Measurements from ENCODE around the gene C1QTNF9B.
"Not testable (repeated sequence)": the region's sequence is repeated elsewhere in the genome, so short reads cannot be mapped to it uniquely, and the experiment has no call there.

The C1QTNF9B gene

DNA sequence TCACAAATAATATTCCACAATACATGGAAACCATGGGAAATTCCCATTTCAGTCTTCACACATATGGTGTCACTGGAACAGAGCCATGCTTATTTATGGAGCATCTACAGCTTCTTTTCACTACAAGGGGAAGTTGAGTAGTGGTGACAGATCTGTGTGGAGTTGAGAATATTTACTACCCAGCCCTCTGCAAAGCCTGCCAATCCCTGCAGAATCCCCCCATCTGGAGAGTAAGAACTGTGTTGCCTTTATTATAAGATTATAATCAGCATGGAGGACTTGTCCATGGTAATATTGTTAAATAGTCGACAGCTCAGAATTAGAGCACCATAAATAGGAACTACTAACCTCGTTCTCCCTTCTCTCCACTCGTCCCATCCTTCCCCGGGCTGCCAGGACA, 3.5 kb downstream of the C1QTNF9B start:
- DNase-seq (ENCODE audit: low spot score), result not testable (repeated sequence)

DNA sequence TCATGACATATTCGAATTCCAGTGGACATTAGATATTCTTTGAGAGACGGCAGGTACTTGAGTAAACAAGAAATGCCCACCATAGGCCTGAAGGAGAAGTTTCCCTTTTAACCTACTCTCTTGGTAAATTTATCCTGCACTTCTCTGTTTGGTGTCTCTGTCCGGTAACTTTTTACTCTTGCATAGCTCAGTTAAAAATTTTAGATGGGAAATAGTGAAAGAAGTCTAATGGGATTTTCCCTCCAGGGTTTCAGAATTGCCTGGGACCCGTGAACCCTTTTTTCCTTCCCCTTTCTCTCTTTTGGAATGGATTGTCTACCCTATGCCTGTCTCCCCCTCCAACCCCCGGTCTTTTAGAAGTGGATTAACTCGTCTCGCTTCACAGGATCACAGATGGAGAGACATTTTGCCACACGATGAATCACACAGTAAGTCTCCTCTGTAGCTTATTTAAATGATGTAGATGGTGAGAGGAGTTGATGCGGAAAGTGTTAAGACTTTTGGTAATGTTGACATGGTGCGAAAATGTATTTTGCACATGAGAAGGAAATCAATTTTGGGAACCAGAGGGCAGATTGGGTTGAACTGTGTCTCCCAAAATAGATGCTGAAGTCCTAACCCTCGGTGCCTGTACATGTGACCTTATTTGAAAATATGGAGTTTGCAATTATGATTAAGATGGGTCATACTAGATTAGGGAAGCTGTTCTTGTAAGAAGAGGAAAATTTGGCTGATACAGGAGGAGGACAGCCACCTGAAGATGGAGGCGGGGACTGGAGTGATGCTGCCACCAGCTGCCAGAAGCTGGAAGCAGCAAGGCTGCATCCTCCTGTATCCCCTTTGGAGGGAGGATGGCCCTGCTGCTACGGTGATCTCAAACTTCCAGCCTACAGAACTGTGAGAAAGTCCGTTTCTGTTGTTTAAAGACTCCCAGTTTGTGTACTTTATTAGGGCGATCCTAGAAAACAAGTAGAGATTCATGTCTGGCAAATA, 7.4 kb downstream of the C1QTNF9B start:
- no peak for DNase-seq (ENCODE audit: low spot score)

DNA sequence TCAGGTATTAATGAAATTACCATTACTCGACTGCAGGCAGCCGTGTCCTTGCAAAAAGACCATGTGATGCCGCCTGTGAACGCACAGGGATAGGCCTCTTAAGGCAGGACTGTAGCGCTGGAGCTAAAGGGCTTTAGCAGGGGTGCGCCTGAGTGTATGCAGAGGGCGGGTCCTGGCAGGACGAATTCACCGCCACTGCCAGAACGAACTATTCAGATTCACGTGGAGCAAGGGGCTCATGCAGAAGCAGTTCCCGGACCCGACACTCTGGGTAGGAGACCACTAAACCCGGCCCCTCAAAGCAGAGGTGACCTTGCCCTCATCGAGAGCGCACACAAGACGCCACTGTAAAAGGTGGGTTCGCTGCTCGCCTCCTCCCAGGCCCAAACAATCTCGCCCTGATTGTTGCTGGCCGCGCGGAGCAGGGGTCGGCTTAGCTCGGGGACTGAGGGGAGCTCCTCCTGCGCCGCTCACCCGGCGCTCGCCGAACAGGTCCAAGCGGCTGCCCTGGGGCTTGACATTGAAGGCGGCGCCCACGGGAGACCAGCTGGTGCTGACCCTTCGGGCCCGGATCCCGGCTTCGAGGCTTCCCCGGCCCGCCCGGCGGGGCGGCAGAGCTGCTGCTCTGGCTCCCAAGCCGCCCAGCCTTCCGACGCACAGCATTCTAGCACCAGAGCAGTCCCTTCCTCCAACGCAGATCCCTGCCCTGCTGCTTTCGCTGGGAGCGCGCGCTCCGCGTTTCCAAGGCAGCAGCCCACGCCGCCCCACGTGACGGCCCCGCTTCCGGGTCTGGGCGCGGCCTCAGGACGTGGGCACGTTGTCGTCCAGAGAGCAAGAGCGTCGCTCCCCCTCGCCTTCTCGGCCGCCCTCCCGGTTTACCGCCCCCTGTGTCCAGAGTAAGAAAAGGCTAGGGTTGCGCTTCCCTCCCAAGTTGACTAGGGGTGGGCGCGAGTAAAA, 8.4 kb downstream of the C1QTNF9B start, which contains the start of gene MIPEP:
Gene MIPEP (minus strand): TSS at position 743 of the 957 bp plus-strand sequence. CDS start 80 bp downstream, at position 663.
- peak; percentile 94 for DNase-seq (ENCODE audit: low spot score)

DNA sequence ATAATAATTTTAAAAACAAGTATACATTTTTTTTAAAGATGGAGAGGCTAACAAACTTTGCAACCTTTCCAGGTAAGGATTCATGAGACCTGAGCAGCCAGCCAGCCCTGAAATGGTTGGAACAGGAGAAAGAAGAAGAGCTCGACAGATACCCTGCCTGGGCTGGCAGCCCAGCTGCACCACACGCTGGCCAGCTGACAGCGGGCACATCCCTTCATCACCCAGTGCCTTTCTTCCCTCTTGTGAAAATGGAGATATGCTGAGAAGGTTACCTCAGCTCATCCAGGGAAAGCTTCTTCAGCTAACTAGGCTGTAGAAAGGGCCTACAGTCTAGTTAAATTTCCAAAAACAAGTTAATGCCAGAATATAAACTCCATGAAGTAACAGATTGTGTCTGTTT, 12.9 kb downstream of the C1QTNF9B start:
- not testable (repeated sequence) for DNase-seq (ENCODE audit: low spot score)

DNA sequence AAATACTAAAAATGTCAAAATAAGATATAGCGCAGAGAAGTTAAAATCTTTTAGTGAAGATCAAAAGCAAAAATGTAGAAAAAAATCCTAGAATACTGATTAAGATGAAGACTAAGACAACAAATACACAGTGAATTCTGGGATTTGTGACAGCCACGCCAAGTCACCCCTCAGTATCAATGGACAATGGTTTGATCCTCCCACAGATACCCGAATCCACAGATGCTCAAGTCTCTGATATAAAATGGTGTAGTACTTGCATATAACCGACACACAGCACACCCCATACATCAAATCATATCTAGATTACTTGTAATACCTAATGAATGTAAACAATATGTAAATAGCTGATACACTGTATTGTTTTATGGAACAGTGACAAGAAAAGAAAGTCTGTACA, 14.0 kb downstream of the C1QTNF9B start:
- DNase-seq (ENCODE audit: low spot score), result no peak

DNA sequence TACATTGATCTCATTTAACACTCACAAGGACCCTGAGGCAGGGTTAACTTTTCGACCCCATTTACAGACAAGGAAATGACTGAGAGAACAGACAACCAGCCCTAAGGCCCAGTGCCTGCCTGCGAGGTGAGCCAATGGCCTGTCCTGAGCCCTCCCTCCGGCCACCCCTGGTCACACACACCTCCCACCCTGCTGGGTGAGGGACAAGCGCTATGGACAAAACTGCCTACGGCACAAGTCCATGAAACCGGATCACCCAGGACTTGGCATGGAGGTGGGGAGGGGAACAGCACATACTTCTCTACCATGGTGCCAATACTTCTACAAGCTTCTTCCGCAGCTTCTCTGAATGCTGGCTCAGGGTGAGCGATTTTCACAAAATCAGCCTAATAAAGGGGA, 15.9 kb downstream of the C1QTNF9B start:
- not testable (repeated sequence) for DNase-seq (ENCODE audit: low spot score)

DNA sequence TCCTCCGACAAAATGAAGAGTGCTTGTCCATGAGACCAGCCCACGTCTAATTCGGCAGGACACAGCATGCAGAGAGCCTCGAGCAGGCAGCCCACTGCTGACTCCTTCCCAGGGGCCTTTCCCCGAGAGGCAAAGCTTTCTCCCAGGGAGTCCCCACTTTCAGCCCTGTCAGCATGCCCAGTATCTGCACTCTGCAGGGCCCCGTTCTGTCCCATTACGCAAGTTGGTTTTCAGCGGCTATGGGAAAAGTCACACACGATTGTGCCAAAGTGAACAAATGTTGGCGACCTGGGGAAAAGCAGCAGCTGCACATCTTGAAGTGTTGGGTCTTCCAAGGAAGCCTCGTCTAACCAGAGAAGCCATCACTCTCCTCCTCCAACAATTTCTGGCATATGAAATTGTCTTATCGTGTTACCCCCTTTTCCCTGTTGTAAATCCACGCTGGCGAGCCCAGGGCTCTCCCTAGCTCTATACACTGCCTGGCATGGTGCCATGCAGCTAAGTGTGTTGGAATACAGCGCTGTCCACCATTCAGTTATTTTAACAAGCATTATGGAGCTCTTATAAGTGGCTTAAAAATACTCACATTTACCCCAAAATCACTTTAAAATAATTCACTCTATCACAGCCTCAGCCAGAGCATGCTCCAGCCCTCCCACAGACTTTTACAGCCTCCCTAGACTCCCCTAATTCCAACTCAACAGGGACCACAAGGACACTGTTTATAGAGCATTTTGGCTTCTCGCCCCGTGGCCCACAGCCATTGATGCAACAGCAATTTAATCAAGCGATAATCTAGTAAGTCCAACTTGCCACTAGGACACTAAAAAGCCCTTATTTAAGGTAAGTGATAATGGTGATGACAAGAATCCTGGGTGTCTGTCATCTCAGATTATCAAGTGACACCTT, 16.6 kb downstream of the C1QTNF9B start:
- not testable (repeated sequence) for DNase-seq (ENCODE audit: low spot score)

DNA sequence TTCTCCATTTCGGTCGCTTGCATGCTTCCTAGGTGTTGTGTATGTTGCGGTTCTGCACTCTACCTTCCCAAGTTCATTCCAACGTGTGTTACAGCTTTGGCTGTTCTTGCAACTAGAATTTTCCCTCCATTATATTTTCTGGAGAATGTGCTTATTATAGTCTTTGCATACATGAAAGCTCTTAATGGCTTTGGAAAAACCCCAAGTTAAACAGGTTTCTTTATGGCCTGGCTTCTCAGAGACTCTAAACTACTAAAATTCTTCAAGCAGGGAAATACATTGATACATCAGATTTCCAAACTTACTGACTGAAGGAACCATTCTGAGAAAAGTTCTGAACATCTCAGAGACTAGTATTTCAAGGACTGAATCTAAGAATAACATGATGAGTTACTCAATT, 20.0 kb downstream of the C1QTNF9B start:
- DNase-seq (ENCODE audit: low spot score), result no peak

DNA sequence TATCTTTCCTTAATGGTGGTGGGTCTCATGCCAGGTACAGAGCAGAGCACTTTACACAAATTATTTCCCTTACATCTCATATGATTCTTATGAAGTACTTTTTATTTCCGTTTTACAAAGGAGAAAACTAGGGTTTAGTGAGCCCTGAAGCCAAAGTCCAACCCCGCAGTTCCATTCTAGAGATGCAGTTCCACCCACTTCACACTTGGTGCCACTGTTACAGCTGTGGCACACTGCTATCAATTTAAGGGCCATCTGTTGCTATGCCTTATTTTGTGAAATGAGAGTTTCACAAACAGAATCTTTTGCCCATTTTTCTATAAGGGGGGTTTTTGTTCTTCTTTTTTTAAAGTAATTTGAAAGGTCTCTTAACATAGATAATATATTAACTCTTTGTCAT, 21.0 kb downstream of the C1QTNF9B start:
- no peak for DNase-seq (ENCODE audit: low spot score)

DNA sequence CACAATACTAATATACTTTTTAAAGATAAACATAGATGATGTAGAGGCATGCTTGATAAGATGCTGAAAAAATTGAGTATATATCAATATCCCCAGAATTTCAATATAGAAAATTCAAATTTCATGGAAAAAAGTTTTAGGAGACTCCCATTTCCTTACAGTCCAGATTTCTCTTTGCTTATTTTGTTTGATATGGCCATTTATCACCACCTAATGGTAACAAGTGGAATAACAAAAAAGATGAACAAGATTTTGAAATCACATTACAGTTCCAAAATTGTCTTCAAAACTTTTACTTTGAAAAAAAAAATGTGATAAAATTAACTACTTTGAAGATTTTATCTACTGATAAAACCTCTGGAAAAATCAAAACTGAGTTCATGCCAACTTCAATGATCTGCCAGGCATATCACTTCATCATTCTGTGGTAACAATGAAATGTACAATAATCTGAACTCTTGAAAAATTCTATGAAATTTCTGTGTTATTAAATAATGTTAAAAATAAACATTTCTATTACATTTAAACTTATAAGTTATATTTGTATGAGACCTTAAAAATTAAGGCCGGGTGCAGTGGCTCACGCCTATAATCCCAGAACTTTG, 25.6 kb downstream of the C1QTNF9B start:
- DNase-seq (ENCODE audit: low spot score), result peak; percentile 48

DNA sequence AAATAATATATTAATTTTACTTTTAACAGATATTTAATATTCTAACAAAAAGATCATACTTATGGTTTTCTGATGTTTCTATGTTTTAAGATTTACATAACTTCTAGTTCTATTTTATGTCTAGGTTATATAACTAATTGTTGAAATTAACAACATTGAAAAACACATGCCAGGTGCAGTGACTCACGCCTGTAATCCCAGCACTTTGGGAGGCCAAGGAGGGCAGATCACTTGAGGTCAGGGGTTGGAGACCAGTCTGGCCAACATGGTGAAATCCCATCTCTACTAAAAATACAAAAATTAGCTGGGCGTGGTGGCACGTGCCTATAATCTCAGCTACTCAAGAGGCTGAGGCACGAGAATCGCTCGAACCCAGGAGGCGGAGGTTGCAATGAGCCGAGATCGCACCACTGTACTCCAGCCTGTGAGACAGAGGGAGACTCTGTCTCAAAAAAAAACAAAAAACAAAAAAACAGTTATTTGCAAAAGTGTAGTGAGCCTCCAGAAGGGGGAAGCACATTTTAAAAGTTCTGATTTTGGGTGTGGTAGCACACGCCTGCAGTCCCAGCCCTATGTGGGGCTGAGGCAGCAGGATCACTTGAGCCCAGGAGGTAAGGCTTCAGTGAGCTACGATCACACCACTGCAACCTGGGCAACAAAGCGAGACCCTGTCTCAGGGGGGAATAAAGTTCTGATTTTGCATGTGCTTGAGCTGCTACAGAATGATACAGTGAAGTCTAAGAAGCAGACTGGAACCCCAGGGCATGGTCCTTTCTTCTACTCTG, 26.8 kb downstream of the C1QTNF9B start:
- no peak for DNase-seq (ENCODE audit: low spot score)

DNA sequence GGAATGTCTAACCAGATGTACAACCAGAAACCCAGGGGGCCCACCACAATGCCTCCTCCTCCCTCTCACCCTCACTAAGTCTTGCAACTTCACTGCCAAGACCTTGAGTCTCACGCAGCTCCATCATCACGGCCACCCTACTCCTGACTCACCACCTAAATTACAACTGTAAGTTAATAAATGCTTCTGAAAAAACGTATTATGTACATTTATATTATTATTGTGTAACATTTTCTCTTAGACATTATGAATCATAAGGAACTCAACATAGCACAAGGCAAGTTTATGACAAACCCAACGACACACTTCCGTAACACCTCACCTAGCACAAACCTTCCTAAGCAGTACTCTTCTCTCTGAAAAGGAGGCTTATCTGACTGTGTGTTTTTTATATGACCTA, 28.8 kb downstream of the C1QTNF9B start:
- no peak for DNase-seq (ENCODE audit: low spot score)

DNA sequence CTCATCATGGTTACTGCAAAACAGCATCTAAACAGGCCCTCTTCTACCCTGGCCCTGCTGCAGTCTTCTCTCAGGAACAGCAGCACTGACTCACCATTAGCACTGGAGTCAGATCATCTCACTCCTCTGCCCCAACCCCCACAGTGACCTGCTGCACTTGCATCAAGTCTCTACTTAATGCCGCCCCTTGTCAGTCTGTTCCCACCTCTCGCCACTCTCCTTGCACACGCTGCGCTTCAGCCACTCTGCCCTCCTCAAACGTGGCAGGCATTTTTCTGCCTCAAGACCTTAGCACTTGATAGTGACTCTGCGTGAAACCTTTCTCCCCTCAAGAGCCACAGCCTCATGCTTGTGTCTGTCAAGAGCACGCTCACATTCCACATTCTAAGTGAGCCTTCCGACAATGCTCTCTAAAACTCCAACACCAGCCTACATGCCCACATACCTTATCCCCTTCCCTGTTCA, 30.2 kb downstream of the C1QTNF9B start:
- no peak for DNase-seq (ENCODE audit: low spot score)

DNA sequence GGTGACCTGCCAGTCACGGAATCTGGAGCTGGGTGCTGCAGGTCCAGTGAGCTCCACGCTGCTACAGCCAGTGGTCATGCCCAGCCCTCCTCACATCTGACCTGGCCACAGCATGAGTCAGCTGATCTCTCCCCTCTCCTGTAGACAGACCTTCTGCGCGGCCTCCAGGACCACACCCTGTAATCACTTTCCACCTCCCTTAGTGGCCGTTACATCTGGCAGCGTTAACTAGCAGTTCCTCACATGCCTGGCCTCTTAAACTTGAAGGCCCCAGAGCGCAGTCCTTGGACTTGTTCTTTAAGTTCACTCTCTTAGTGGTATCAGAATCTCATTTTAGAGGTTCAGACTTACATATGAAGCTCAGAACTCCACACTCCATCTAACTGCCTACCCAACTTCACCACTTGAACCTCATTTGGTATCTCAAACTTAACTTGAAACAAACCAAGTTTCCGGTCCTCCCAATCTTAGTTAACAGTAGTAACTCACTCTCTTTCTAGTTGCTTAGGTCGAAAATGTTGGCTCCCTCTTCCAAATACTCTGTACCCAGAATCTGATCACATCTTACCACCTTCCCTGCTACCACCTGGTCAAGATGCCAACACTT, 30.8 kb downstream of the C1QTNF9B start:
- no peak for DNase-seq (ENCODE audit: low spot score)

DNA sequence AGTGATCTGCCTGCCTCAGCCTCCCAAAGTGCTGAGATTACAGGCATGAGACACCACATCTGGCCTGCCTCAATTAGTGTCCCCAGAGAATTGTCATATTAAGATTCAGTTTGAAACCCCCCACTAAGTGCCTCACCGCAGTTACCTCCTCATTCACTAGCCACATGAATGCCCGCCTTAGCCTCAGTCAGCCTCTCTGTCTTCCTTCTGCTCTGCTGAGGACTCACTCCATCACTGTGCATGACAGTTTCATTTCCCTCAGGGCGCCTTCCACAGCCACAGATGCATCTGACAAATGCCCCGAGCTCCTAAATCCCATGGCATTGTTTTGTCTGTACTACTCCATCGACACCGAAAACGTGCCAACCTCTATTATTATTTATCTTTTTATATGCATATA, 31.4 kb downstream of the C1QTNF9B start:
- DNase-seq (ENCODE audit: low spot score), result no peak

DNA sequence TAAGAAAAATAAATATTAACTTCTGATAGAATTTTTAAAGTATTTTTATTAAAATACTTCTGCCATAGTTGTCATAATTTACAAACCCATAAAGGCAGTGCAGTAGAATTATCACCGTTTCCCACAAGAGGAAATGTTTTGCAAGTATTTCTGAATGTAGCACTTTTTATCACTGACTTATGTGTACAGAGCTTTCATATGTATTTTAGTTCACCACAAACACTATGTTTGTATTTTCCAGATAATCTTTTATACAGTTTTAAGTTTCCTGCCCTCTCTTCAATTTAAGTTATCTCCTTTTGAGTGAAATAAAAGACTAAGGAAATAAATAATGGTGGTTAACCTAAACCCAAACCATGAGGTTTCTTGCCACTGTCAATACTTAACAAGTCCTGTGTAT, 32.3 kb downstream of the C1QTNF9B start:
- DNase-seq (ENCODE audit: low spot score), result no peak

DNA sequence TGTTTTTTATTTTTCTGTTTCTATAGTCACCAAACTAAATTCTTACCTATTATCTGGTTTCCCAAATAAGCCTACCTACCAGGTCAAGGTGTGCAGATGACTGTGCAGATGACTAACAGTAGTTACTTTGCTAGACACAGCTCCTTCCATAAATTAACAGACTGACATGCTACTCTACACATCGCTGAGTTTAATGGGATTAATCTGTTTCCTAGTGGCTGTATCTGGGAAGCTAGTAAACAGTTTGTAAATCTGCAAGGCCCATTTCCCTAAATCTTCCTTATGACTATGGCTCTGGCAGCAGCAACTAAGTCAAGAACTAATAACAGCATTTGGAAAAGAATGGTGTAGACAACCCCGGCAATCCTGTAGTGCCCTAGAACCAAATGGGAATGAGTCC, 36.0 kb downstream of the C1QTNF9B start:
- DNase-seq (ENCODE audit: low spot score), result no peak

DNA sequence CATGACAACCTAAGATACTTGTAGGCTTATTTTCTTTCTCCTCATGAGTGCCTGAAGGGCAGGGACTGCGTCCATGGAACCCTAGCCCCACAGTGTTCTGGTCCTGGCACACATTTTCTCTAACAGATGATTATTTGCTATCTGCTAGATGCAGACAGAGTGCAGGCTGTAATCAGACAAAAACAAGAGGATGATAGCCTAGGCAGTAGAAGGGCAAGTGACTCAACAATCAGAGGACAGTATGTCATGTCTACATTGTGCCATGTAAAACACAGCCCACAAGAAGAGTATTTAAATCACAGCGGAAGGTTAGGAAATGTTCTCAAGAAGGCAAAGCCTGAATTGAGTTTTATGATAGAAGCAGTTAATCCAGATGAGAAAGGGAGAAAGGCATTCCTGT, 37.4 kb downstream of the C1QTNF9B start:
- no peak for DNase-seq (ENCODE audit: low spot score)

DNA sequence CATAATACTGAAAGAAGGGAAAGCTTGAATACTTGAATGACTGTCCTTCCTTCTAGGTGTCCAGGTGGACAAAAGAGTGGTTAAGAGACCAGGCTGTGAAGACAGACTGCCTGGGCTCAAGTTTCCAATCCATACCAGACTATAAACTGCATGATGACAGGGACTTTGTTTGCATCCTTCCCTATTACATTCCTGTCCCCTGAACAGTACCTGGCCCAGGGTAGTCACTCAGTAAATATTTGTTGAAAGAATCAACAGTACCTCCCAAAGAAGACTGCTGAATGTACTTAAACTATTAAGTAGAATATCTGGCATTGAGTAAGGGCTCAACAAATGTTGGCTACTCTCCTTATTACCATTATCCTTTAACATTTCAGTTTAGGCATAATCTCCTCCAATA, 37.8 kb downstream of the C1QTNF9B start:
- no peak for DNase-seq (ENCODE audit: low spot score)

DNA sequence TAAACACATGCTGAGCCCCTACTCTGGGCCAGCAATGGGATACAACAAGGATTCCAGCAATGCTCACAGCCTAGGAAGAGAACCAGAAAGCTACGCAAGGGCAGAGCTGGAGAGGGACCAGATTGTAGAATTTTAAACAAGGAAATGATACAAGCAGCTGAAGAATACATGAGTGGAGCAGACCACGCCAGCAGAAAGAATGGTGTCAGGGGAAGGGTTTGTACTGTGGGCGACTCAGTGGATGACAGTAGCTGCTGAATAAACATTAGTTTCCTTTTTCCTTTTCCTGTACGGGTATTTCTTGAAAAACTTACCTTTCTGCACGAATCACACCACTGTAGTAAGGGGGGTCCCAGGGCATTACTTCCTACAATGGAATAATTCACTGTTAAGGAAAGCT, 38.8 kb downstream of the C1QTNF9B start:
- no peak for DNase-seq (ENCODE audit: low spot score)
